ENCODE data around the gene OGFOD2.
"Not testable (repeated sequence)": the region's sequence is repeated elsewhere in the genome, so short reads cannot be mapped to it uniquely, and the experiment has no call there.

DNA sequence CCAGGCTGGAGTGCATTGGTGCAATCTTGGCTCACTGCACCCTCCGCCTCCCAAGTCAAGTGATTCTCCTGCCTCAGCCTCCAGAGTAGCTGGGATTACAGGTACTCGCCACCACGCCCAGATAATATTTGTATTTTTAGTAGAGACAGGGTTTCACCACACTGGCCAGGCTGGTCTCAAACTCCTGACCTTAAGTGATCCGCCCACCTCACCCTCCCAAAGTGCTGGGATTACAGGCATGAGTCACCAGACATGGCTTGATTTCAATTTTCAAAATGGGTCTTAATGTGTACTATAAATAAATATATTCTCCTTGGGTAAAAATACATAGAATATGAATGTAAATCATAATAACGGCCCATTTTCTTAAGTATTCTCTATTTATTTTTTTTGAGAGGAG lies 33.7 kb upstream of the OGFOD2 start:
- not testable (repeated sequence) for TF ChIP-seq RARB (CRISPR knock-in tag; IDR thresholded peaks at IDR 0.05); OSR1 (CRISPR knock-in tag; IDR thresholded peaks at IDR 0.05); ZFP3 (CRISPR knock-in tag; IDR thresholded peaks at IDR 0.05); ZC3H10 (CRISPR knock-in tag; IDR thresholded peaks at IDR 0.05); TCF4 (CRISPR knock-in tag; IDR thresholded peaks at IDR 0.05; ENCODE audit: borderline replicate concordance); CSDC2 (CRISPR knock-in tag; IDR thresholded peaks at IDR 0.05); ESRRG (CRISPR knock-in tag; IDR thresholded peaks at IDR 0.05); TOX (CRISPR knock-in tag; IDR thresholded peaks at IDR 0.05; ENCODE audit: borderline replicate concordance); ZNF565 (CRISPR knock-in tag; conservative IDR thresholded peaks at IDR 0.05; ENCODE audit: low read depth); ZNF70 (CRISPR knock-in tag; IDR thresholded peaks at IDR 0.05); ARNTL (CRISPR knock-in tag; IDR thresholded peaks at IDR 0.05; ENCODE audit: borderline replicate concordance, low read depth)
- TF ChIP-seq, protein P1, sequence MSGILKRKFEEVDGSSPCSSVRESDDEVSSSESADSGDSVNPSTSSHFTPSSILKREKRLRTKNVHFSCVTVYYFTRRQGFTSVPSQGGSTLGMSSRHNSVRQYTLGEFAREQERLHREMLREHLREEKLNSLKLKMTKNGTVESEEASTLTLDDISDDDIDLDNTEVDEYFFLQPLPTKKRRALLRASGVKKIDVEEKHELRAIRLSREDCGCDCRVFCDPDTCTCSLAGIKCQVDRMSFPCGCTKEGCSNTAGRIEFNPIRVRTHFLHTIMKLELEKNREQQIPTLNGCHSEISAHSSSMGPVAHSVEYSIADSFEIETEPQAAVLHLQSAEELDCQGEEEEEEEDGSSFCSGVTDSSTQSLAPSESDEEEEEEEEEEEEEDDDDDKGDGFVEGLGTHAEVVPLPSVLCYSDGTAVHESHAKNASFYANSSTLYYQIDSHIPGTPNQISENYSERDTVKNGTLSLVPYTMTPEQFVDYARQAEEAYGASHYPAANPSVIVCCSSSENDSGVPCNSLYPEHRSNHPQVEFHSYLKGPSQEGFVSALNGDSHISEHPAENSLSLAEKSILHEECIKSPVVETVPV (CRISPR knock-in tag; IDR thresholded peaks at IDR 0.05) = not testable (repeated sequence)
- TF ChIP-seq, protein P2, sequence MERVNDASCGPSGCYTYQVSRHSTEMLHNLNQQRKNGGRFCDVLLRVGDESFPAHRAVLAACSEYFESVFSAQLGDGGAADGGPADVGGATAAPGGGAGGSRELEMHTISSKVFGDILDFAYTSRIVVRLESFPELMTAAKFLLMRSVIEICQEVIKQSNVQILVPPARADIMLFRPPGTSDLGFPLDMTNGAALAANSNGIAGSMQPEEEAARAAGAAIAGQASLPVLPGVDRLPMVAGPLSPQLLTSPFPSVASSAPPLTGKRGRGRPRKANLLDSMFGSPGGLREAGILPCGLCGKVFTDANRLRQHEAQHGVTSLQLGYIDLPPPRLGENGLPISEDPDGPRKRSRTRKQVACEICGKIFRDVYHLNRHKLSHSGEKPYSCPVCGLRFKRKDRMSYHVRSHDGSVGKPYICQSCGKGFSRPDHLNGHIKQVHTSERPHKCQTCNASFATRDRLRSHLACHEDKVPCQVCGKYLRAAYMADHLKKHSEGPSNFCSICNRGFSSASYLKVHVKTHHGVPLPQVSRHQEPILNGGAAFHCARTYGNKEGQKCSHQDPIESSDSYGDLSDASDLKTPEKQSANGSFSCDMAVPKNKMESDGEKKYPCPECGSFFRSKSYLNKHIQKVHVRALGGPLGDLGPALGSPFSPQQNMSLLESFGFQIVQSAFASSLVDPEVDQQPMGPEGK (CRISPR knock-in tag; IDR thresholded peaks at IDR 0.05; ENCODE audit: borderline replicate concordance) = not testable (repeated sequence)
